Activated T-helper 17 cell treated with anti-CD3 and anti-CD28 coated beads, Interleukin-2, amount 50 U/mL, for 72 hours (primary cell): ENCODE data around the gene CAND1. TPM values are rescaled to one million over a fixed set of nuclear protein-coding genes. Genes with fewer than 3 reads are reported as not detected.
"Not testable (repeated sequence)": the region's sequence is repeated elsewhere in the genome, so short reads cannot be mapped to it uniquely, and the experiment has no call there.

Experiments
- ATAC-seq: fragments of 150-1000 bp; cut with Tn5 transposase; replicated peaks from 2 replicates; pipeline ENCODE4 v1.10.0; 2021; ENCODE audit warnings: mild to moderate bottlenecking, moderate library complexity
- H3K27ac Mint-ChIP-seq: one replicate; pipeline ENCODE4 v1.8.0; 2022; ENCODE audit warnings: mixed read lengths
- H3K27me3 Mint-ChIP-seq: one replicate; pipeline ENCODE4 v1.8.0; 2022; ENCODE audit warnings: mixed read lengths
- H3K36me3 Mint-ChIP-seq: one replicate; pipeline ENCODE4 v1.8.0; 2022; ENCODE audit warnings: low read depth, mild to moderate bottlenecking, mixed read lengths
- H3K4me1 Mint-ChIP-seq: one replicate; pipeline ENCODE4 v1.8.0; 2022; ENCODE audit warnings: mixed read lengths
- H3K4me3 Mint-ChIP-seq: one replicate; pipeline ENCODE4 v1.8.0; 2022; ENCODE audit warnings: mild to moderate bottlenecking, mixed read lengths
- H3K9me3 Mint-ChIP-seq: one replicate; pipeline ENCODE4 v1.8.0; 2022; ENCODE audit warnings: mixed read lengths
- total RNA-seq, 2 donors: library from RNA; stranded (reverse); gene quantifications; one replicate each; pipeline ENCODE4 v1.2.3, GENCODE V29; 2022

Gene CAND1
- total RNA-seq, 2 donors from 2014 or later: 171 to 197 TPM

GRCh38 chr12:67339530-67339929 lies 70.4 kb downstream of the CAND1 start:
- no peak for ATAC-seq
- H3K27ac Mint-ChIP-seq: no peak overlapping the region
- H3K4me3 Mint-ChIP-seq: no peak overlapping the region
- H3K9me3 Mint-ChIP-seq: peaks cover 24% of the 10 kb centered on the region
- H3K36me3 Mint-ChIP-seq: no peaks in the 10 kb centered on the region
- no peaks in the 10 kb centered on the region for H3K4me1 Mint-ChIP-seq
- H3K27me3 Mint-ChIP-seq: peaks cover 6% of the 10 kb centered on the region

DNA sequence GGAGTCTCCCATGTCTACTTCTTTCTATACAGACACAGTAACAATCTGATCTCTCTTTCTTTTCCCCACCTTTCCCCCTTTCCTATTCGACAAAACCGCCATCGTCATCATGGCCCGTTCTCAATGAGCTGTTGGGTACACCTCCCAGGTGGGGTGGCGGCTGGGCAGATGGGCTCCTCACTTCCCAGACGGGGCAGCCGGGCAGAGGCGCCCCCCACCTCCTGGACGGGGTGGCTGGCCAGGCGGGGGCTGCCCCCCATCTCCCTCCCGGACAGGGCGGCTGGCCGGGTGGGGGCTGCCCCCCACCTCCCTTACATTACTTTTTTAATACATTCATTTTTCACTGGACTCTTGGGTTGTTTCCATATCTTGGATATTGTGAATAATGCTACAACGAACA lies 71.9 kb downstream of the CAND1 start:
- not testable (repeated sequence) for H3K36me3 Mint-ChIP-seq, H3K27me3 Mint-ChIP-seq, H3K4me1 Mint-ChIP-seq, H3K27ac Mint-ChIP-seq, H3K4me3 Mint-ChIP-seq, ATAC-seq
- H3K9me3 Mint-ChIP-seq: peaks cover 24% of the 10 kb centered on the region

DNA sequence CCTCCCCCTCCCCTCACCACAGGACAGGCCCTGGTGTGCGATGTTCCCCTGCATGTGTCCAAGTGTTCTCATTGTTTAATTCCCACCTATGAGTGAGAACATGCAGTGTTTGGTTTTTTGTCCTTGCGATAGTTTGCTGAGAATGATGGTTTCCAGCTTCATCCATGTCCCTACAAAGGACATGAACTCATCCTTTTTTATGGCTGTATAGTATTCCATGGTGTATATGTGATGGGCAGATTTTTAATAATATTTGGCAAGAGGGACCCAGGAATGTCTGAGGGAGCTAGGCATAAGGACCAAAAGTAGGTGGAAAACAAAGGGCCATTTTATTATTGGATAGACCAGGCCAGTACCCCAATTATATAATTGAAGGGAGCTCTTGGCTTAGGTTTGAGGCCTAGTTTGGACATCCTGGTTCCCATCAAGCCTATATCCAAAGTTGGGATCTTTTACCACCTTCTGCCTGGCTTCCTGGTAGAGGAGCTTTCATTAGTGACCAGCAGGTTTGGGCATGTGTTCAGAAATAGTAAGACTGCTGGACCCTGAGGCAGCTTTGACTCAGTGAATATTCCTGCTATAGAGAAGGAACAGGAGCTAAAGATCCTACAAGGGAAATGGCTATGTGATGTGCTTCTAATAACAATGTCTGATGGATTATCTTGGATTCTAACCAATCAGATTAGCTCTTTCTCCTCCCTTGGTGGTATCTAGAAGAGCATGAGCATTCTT lies 76.0 kb downstream of the CAND1 start:
- Mint-ChIP-seq H3K36me3 (no peaks in the 10 kb centered on the region), H3K27ac (no peak overlapping the region), H3K4me1 (no peaks in the 10 kb centered on the region), H3K9me3 (peaks cover 16% of the 10 kb centered on the region), H3K27me3 (peaks cover 3% of the 10 kb centered on the region), H3K4me3 (no peak overlapping the region)
- ATAC-seq: no peak

DNA sequence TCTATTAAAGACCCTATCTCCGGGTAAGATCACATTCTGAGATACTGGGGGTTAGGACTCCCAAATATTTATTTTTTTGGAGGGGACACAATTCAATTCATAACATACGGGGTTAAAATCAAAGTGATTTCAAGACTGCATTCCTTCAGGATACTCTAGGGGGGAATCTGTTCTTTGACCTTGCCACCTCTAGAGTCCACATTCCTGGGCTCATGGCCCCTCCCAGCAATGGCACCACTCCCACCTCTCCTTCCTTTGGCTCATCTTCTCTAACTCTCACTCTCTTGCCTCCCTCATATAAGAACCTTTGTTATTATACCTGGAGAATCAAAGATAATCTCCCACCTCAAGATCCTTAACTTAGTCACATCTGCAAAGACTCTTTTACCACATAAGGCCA lies 79.5 kb downstream of the CAND1 start:
- H3K27ac Mint-ChIP-seq: no peak overlapping the region
- H3K4me3 Mint-ChIP-seq: no peak overlapping the region
- H3K36me3 Mint-ChIP-seq: no peaks in the 10 kb centered on the region
- H3K27me3 Mint-ChIP-seq: no peaks in the 10 kb centered on the region
- H3K4me1 Mint-ChIP-seq: peaks cover 4% of the 10 kb centered on the region
- H3K9me3 Mint-ChIP-seq: peaks cover 4% of the 10 kb centered on the region
- ATAC-seq: no peak

GRCh38 chr12:67352682-67353081 lies 83.5 kb downstream of the CAND1 start:
- Mint-ChIP-seq H3K27ac (peak overlapping the region; percentile 0), H3K27me3 (no peaks in the 10 kb centered on the region), H3K9me3 (no peaks in the 10 kb centered on the region), H3K4me3 (no peak overlapping the region), H3K36me3 (no peaks in the 10 kb centered on the region), H3K4me1 (peaks cover 17% of the 10 kb centered on the region)
- peak; percentile 78 for ATAC-seq

GRCh38 chr12:67354322-67354721 lies 85.2 kb downstream of the CAND1 start:
- Mint-ChIP-seq H3K27ac (no peak overlapping the region), H3K4me1 (peaks cover 17% of the 10 kb centered on the region), H3K27me3 (no peaks in the 10 kb centered on the region), H3K9me3 (no peaks in the 10 kb centered on the region), H3K36me3 (no peaks in the 10 kb centered on the region), H3K4me3 (peak overlapping the region; percentile 8)
- ATAC-seq: peak; percentile 78

GRCh38 chr12:67354966-67355365 lies 85.8 kb downstream of the CAND1 start:
- Mint-ChIP-seq H3K27me3 (no peaks in the 10 kb centered on the region), H3K36me3 (no peaks in the 10 kb centered on the region), H3K9me3 (no peaks in the 10 kb centered on the region), H3K4me1 (peaks cover 17% of the 10 kb centered on the region), H3K27ac (no peak overlapping the region), H3K4me3 (no peak overlapping the region)
- no peak for ATAC-seq

- H3K9me3 Mint-ChIP-seq: no peaks in the 10 kb centered on the region
- H3K27ac Mint-ChIP-seq: no peak overlapping the region
- peak; percentile 20 for ATAC-seq
- H3K4me1 Mint-ChIP-seq: peaks cover 17% of the 10 kb centered on the region
- no peaks in the 10 kb centered on the region for H3K27me3 Mint-ChIP-seq
- H3K4me3 Mint-ChIP-seq: peak overlapping the region; percentile 11
- H3K36me3 Mint-ChIP-seq: no peaks in the 10 kb centered on the region
These were observed 86.5 kb downstream of the CAND1 start for GRCh38 chr12:67355428-67356379.

GRCh38 chr12:67356380-67356774 lies 87.2 kb downstream of the CAND1 start:
- Mint-ChIP-seq H3K27ac (no peak overlapping the region), H3K4me1 (peaks cover 17% of the 10 kb centered on the region), H3K27me3 (no peaks in the 10 kb centered on the region), H3K4me3 (no peak overlapping the region), H3K36me3 (no peaks in the 10 kb centered on the region), H3K9me3 (no peaks in the 10 kb centered on the region)
- no peak for ATAC-seq

GRCh38 chr12:67357376-67358125 lies 88.4 kb downstream of the CAND1 start:
- ATAC-seq: no peak
- no peak overlapping the region for H3K4me3 Mint-ChIP-seq
- no peaks in the 10 kb centered on the region for H3K36me3 Mint-ChIP-seq
- H3K27me3 Mint-ChIP-seq: no peaks in the 10 kb centered on the region
- H3K4me1 Mint-ChIP-seq: peaks cover 17% of the 10 kb centered on the region
- H3K27ac Mint-ChIP-seq: no peak overlapping the region
- H3K9me3 Mint-ChIP-seq: no peaks in the 10 kb centered on the region

DNA sequence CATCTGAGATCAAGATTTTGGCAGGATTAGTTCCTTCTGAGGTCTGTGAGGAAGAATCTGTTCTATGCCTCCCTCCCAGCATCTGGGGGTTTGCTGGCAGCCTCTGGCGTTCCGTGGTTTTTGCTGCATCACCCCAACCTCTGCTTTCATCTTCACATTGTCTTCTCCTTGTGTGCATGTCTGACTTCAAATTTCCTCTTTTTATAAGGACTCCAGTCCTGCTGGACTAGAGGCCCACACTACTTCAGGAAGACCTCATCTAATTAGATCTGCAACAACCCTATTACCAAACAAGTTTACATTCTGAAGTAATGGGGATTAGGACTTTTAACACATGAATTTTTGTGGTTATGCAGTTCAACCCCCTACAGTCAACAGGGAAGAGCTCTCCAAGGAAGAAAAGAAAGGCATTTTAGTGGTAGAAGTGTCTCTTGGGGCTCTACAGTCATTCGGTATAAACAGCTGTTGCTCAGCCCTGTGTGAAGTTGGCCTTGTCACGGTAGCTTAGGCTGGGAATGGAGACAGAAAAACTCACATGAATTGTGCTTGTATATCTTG lies 89.7 kb downstream of the CAND1 start:
- H3K9me3 Mint-ChIP-seq: no peaks in the 10 kb centered on the region
- H3K36me3 Mint-ChIP-seq: no peaks in the 10 kb centered on the region
- no peak for ATAC-seq
- H3K4me1 Mint-ChIP-seq: peaks cover 13% of the 10 kb centered on the region
- no peaks in the 10 kb centered on the region for H3K27me3 Mint-ChIP-seq
- no peak overlapping the region for H3K4me3 Mint-ChIP-seq
- no peak overlapping the region for H3K27ac Mint-ChIP-seq

DNA sequence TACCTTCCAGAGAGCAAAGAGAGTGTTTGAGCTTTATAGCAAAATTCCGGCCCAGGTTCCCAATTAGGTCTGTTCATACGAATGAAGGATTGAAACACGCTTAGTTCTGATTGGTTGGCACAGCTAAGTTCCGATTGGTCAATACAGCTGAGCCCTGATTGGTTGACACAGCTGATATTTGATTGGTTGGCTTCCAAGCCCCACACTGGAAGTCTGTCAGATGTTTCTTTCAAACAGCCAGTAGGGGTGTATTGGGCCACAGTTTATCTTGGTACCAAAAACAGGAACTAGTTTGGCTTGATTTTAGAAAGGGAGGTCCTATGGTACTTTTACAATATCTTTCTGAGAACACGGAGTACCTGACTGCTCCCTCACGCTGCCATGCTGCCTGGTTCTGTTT lies 93.4 kb downstream of the CAND1 start:
- Mint-ChIP-seq H3K4me1 (no peaks in the 10 kb centered on the region), H3K27ac (no peak overlapping the region), H3K36me3 (no peaks in the 10 kb centered on the region), H3K9me3 (no peaks in the 10 kb centered on the region), H3K27me3 (no peaks in the 10 kb centered on the region), H3K4me3 (no peak overlapping the region)
- no peak for ATAC-seq

DNA sequence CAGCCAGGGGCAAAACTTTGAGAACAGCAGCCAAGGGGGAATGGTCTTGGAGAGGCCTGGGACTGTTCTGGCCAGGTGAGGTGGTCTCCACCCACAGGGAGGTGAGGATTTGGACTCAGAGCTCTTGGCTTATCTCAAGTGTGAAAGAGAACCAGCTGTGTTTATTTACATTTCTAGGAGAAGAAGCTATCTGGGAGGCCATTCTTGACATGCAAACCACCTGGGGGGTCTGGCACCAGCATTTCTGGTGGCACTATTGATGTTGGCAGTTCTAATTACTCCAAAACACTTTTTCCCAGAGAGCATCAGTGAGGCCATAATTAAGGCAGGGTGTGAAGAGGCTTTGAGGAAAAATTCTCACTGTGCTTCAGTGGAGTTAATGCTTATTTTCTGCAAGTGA lies 95.1 kb downstream of the CAND1 start:
- H3K4me1 Mint-ChIP-seq: no peaks in the 10 kb centered on the region
- H3K27ac Mint-ChIP-seq: no peak overlapping the region
- ATAC-seq: no peak
- H3K27me3 Mint-ChIP-seq: no peaks in the 10 kb centered on the region
- H3K9me3 Mint-ChIP-seq: no peaks in the 10 kb centered on the region
- no peak overlapping the region for H3K4me3 Mint-ChIP-seq
- H3K36me3 Mint-ChIP-seq: no peaks in the 10 kb centered on the region

- H3K27ac Mint-ChIP-seq: no peak overlapping the region
- no peaks in the 10 kb centered on the region for H3K36me3 Mint-ChIP-seq
- no peaks in the 10 kb centered on the region for H3K4me1 Mint-ChIP-seq
- no peaks in the 10 kb centered on the region for H3K9me3 Mint-ChIP-seq
- no peak for ATAC-seq
- H3K4me3 Mint-ChIP-seq: no peak overlapping the region
- H3K27me3 Mint-ChIP-seq: no peaks in the 10 kb centered on the region
These were observed 96.0 kb downstream of the CAND1 start for GRCh38 chr12:67365131-67365530.
